ENCODE results near the gene TARP.

DNA sequence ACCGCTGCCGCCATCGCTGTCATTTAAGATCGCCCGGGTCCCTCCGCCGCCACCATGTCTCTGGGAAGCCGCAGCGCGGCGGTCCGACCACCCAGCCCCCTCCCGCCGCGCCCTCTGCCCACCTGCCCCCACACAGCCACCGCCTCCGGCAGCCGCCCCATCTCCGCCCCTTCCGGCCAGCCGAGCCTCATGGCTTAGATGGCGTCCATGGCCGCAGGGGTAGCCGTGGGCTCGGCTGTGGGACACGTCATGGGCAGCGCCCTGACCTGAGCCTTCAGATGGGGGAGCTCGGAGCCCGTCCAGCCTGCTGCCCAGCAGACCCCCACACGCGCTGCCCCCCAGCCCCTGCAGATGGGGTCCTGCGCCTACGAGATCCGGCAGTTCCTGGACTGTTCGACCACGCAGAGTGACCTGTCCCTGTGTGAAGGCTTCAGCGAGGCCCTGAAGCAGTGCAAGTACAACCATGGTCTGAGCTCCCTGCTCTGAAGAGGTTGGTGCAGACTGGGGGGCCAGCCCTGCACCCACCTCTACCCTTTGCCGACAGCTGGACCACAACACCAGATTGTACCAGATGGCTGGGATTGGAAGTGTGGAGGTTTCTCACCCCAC, 38.0 kb upstream of the TARP start:
- TF ChIP-seq CTCF (IDR thresholded peaks at IDR 0.05) (no peak), POLR2A (IDR thresholded peaks at IDR 0.05) (no peak), EP300 (IDR thresholded peaks at IDR 0.05) (no peak)

Data from tibial nerve (tissue), 4 donors.